ENCODE results near the gene FBXW5. TPM values are rescaled to one million over a fixed set of nuclear protein-coding genes. Genes with fewer than 3 reads are reported as not detected.

FBXW5 gene
- total RNA-seq, 1 donor from 2014 or later = 94.4 TPM

DNA sequence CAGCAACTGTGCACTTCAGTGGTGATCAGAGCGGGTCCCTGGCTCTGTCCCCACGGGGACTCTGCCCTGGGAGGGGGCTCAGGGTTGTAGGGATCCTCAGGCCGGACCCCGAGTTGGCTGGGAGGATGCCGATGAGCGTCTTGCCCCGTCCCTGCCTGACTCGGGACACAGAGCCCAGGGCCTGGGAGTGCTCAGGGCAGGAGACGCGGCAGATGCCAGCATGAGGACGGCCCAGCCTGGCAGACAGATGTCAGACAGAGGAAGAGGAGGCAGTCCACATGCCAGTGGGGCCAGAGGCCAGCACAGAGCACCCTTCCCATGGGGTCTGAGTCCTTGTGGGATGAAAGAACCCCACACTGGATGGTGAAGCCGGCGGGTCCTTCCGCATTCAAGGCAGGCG, 18.8 kb upstream of the FBXW5 start:
- Mint-ChIP-seq H3K4me3 (ENCODE audit: low read depth) (no peak overlapping the region), H3K9me3 (no peaks in the 10 kb centered on the region), H3K4me1 (ENCODE audit: low read depth) (peaks cover 10% of the 10 kb centered on the region), H3K27ac (no peak overlapping the region), H3K36me3 (ENCODE audit: low read depth) (no peaks in the 10 kb centered on the region), H3K27me3 (ENCODE audit: low read depth) (peaks cover 2% of the 10 kb centered on the region)
- intact Hi-C loops (cut with micrococcal nuclease) = no loop called here
- no peak for DNase-seq (ENCODE audit: low spot score)

GRCh38 chr9:136962701-136963248, 18.2 kb upstream of the FBXW5 start:
- DNase-seq (ENCODE audit: low spot score) = no peak
- Mint-ChIP-seq H3K27me3 (ENCODE audit: low read depth) (peaks cover 2% of the 10 kb centered on the region), H3K27ac (no peak overlapping the region), H3K36me3 (ENCODE audit: low read depth) (no peaks in the 10 kb centered on the region), H3K4me1 (ENCODE audit: low read depth) (peaks cover 10% of the 10 kb centered on the region), H3K9me3 (no peaks in the 10 kb centered on the region), H3K4me3 (ENCODE audit: low read depth) (no peak overlapping the region)
- intact Hi-C loops (cut with micrococcal nuclease) = no loop called here

- intact Hi-C loops (cut with micrococcal nuclease) = no loop called here
- Mint-ChIP-seq H3K9me3 (no peaks in the 10 kb centered on the region), H3K4me1 (ENCODE audit: low read depth) (peaks cover 10% of the 10 kb centered on the region), H3K27ac (no peak overlapping the region), H3K27me3 (ENCODE audit: low read depth) (peaks cover 2% of the 10 kb centered on the region), H3K36me3 (ENCODE audit: low read depth) (no peaks in the 10 kb centered on the region), H3K4me3 (ENCODE audit: low read depth) (no peak overlapping the region)
- no peak for DNase-seq (ENCODE audit: low spot score)
Measured at GRCh38 chr9:136962163-136962562, 17.6 kb upstream of the FBXW5 start.

- no peak overlapping the region for H3K4me3 Mint-ChIP-seq (ENCODE audit: low read depth)
- no peak overlapping the region for H3K27ac Mint-ChIP-seq
- peaks cover 2% of the 10 kb centered on the region for H3K27me3 Mint-ChIP-seq (ENCODE audit: low read depth)
- no peaks in the 10 kb centered on the region for H3K36me3 Mint-ChIP-seq (ENCODE audit: low read depth)
- intact Hi-C loops (cut with micrococcal nuclease) = no loop called here
- H3K9me3 Mint-ChIP-seq = peaks cover 5% of the 10 kb centered on the region
- no peak for DNase-seq (ENCODE audit: low spot score)
- peaks cover 10% of the 10 kb centered on the region for H3K4me1 Mint-ChIP-seq (ENCODE audit: low read depth)
Measured at GRCh38 chr9:136961279-136962065, 16.9 kb upstream of the FBXW5 start.

DNA sequence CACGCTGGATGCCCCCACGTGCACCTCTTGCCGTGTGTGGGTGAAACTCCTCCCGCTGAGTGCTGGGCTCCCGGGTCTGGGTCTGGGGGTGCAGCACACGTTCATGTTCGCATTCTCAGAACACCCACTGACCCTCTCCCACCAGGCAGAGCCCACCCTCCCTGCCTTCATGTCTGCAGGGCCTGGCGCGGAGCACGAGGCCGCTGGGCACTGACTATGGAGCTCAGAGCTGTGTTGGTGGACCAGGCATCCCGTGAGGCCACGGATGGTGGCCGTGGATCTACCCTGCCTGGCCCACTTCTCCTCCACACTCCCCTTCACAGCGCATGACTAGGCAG, 16.4 kb upstream of the FBXW5 start:
- DNase-seq (ENCODE audit: low spot score) = no peak
- H3K9me3 Mint-ChIP-seq = peaks cover 9% of the 10 kb centered on the region
- no peaks in the 10 kb centered on the region for H3K36me3 Mint-ChIP-seq (ENCODE audit: low read depth)
- no peak overlapping the region for H3K27ac Mint-ChIP-seq
- H3K27me3 Mint-ChIP-seq (ENCODE audit: low read depth) = peaks cover 2% of the 10 kb centered on the region
- peaks cover 7% of the 10 kb centered on the region for H3K4me1 Mint-ChIP-seq (ENCODE audit: low read depth)
- no peak overlapping the region for H3K4me3 Mint-ChIP-seq (ENCODE audit: low read depth)
- intact Hi-C loops (cut with micrococcal nuclease) = no loop called here

- H3K9me3 Mint-ChIP-seq = peaks cover 9% of the 10 kb centered on the region
- peaks cover 4% of the 10 kb centered on the region for H3K4me1 Mint-ChIP-seq (ENCODE audit: low read depth)
- H3K27ac Mint-ChIP-seq = no peak overlapping the region
- H3K4me3 Mint-ChIP-seq (ENCODE audit: low read depth) = no peak overlapping the region
- H3K27me3 Mint-ChIP-seq (ENCODE audit: low read depth) = no peaks in the 10 kb centered on the region
- no peaks in the 10 kb centered on the region for H3K36me3 Mint-ChIP-seq (ENCODE audit: low read depth)
- intact Hi-C loops (cut with micrococcal nuclease) = no loop called here
- DNase-seq (ENCODE audit: low spot score) = no peak
Measured at GRCh38 chr9:136960212-136960937, 15.8 kb upstream of the FBXW5 start.

DNA sequence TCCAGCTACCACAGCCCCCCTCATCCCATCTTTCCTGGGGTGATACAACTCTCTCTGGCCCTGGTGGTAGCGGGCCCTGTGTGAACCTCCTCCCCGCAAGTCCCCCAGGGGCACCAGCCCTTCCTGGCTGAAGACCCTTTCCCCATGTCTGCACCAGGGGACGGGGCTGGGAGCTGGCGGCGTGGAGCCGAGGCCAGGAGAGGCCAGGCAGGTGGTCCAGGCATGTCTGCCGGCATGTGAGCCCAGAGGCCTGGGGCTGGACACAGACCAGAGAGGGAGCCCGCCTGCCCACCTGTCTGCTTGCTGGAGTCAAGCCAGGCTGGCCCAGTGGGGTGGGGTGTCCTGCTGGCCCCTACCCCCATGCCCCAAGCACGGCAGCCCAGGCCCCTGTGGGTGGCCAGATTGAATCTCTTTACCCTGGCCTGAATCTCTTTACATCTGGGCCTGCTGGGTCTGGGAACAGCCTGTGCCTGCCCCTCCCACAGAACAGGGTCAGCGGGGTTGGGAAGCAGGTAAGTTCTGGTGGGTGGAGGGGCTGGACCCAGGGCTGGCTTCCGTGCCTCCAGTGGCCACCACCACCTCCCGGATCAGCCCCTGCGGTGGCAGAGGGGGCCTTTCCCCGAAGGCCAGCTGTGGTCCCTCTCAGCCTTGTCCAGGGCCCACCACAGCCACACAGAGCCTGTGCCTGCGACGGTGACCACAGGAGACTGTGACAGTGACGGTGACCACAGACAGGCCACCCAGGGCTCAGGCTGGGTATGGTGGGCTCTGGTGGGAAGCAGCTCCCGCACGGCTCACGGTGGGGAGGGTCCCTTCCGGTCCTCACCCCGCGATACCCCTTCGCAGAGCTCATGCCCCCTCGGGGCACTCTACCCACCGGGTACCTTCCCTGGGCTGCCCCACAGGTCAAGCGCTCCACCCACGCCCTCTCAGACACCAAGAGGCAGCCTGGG, 14.6 kb upstream of the FBXW5 start:
- H3K9me3 Mint-ChIP-seq = peaks cover 9% of the 10 kb centered on the region
- H3K36me3 Mint-ChIP-seq (ENCODE audit: low read depth) = no peaks in the 10 kb centered on the region
- H3K27me3 Mint-ChIP-seq (ENCODE audit: low read depth) = no peaks in the 10 kb centered on the region
- intact Hi-C loops (cut with micrococcal nuclease) = loop anchor here (10.0 kb wide), 1 partner anchor 76 kb away; the partner anchor contains the start of gene FUT7
- H3K4me3 Mint-ChIP-seq (ENCODE audit: low read depth) = no peak overlapping the region
- H3K27ac Mint-ChIP-seq = no peak overlapping the region
- DNase-seq (ENCODE audit: low spot score) = no peak
- H3K4me1 Mint-ChIP-seq (ENCODE audit: low read depth) = no peaks in the 10 kb centered on the region

DNA sequence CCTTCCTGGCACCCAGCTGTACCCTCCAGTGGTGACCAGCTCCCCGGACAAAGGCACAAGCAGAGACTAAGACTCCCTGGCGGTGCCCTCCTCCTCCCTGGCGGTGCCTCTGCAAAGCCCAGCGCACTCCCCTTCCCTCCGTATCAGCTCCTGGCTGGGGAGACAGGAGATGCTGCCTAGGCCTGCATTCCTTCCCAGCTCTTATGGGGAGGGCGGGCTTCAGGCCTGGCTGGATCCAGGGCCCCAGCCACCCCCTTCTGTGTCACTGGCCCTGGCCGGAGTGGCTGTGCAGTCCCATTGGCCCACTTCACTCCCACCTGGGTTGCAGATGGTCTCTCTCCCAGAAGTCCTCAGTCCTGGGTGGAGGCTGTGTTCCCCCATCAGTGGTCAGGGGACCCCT, 13.9 kb upstream of the FBXW5 start:
- Mint-ChIP-seq H3K4me3 (ENCODE audit: low read depth) (no peak overlapping the region), H3K27me3 (ENCODE audit: low read depth) (no peaks in the 10 kb centered on the region), H3K9me3 (peaks cover 9% of the 10 kb centered on the region), H3K4me1 (ENCODE audit: low read depth) (no peaks in the 10 kb centered on the region), H3K36me3 (ENCODE audit: low read depth) (no peaks in the 10 kb centered on the region), H3K27ac (no peak overlapping the region)
- intact Hi-C loops (cut with micrococcal nuclease) = loop anchor here (10.0 kb wide), 1 partner anchor 76 kb away; the partner anchor contains the start of gene FUT7
- no peak for DNase-seq (ENCODE audit: low spot score)

- Mint-ChIP-seq H3K27me3 (ENCODE audit: low read depth) (no peaks in the 10 kb centered on the region), H3K36me3 (ENCODE audit: low read depth) (no peaks in the 10 kb centered on the region), H3K9me3 (peaks cover 9% of the 10 kb centered on the region), H3K27ac (no peak overlapping the region), H3K4me1 (ENCODE audit: low read depth) (no peaks in the 10 kb centered on the region), H3K4me3 (ENCODE audit: low read depth) (no peak overlapping the region)
- intact Hi-C loops (cut with micrococcal nuclease) = loop anchor here (10.0 kb wide), 1 partner anchor 77 kb away; the partner anchor contains the start of gene FUT7
- DNase-seq (ENCODE audit: low spot score) = no peak
Measured at GRCh38 chr9:136957901-136958300, 13.4 kb upstream of the FBXW5 start.

GRCh38 chr9:136957461-136957860, 12.9 kb upstream of the FBXW5 start:
- no peak overlapping the region for H3K4me3 Mint-ChIP-seq (ENCODE audit: low read depth)
- peaks cover 9% of the 10 kb centered on the region for H3K9me3 Mint-ChIP-seq
- no peaks in the 10 kb centered on the region for H3K4me1 Mint-ChIP-seq (ENCODE audit: low read depth)
- no peaks in the 10 kb centered on the region for H3K27me3 Mint-ChIP-seq (ENCODE audit: low read depth)
- no peak overlapping the region for H3K27ac Mint-ChIP-seq
- DNase-seq (ENCODE audit: low spot score) = no peak
- no peaks in the 10 kb centered on the region for H3K36me3 Mint-ChIP-seq (ENCODE audit: low read depth)
- intact Hi-C loops (cut with micrococcal nuclease) = loop anchor here (10.0 kb wide), 1 partner anchor 77 kb away; the partner anchor contains the start of gene FUT7

GRCh38 chr9:136956604-136957003, 12.1 kb upstream of the FBXW5 start:
- Mint-ChIP-seq H3K27me3 (ENCODE audit: low read depth) (no peaks in the 10 kb centered on the region), H3K4me3 (ENCODE audit: low read depth) (no peak overlapping the region), H3K9me3 (peaks cover 9% of the 10 kb centered on the region), H3K36me3 (ENCODE audit: low read depth) (no peaks in the 10 kb centered on the region), H3K4me1 (ENCODE audit: low read depth) (no peaks in the 10 kb centered on the region), H3K27ac (no peak overlapping the region)
- no peak for DNase-seq (ENCODE audit: low spot score)
- intact Hi-C loops (cut with micrococcal nuclease) = loop anchor here (10.0 kb wide), 1 partner anchor 78 kb away; the partner anchor contains the start of gene FUT7

DNA sequence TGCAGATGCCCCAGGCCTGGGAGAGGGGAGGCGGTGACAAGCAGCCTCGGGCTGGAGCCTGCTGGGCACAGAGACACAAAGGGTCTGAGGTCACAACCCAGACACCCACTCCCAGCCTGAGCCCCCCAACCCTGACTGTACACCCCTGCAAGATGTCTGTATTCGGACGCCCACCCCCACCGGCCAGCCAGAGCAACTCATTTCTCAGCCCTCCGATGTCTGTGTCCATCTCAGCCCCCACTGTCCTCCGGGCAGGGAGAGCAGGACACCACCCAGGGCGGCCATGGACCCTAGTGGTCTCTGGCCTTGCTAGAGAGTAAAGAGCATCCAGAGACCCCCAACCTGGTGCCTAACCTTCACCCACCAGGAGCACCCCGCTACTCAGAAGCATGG, 11.4 kb upstream of the FBXW5 start:
- Mint-ChIP-seq H3K27ac (no peak overlapping the region), H3K9me3 (peaks cover 9% of the 10 kb centered on the region), H3K27me3 (ENCODE audit: low read depth) (no peaks in the 10 kb centered on the region), H3K4me1 (ENCODE audit: low read depth) (no peaks in the 10 kb centered on the region), H3K4me3 (ENCODE audit: low read depth) (no peak overlapping the region), H3K36me3 (ENCODE audit: low read depth) (no peaks in the 10 kb centered on the region)
- DNase-seq (ENCODE audit: low spot score) = no peak
- intact Hi-C loops (cut with micrococcal nuclease) = loop anchor here (10.0 kb wide), 1 partner anchor 79 kb away; the partner anchor contains the start of gene FUT7

Measured in activated T-helper 2 cell treated with anti-CD3 and anti-CD28 coated beads, Interferon-gamma antibody, Interleukin-2, Interleukin-4, amounts not matched to agents 10 μg/mL and 5 μg/mL and 100 μg/mL, durations not matched to agents 14 hours and 24 hours and 36 hours (primary cell).